SK-N-MC (cell line): Measurements from ENCODE around the gene PAPSS1.

Source experiments
- EZH2 ChIP-seq: fragments of 200-600 bp; sonication (generic); IDR thresholded peaks from one replicate; pipeline ENCODE4 v1.6.1; 2017; ENCODE audit warnings: antibody characterized with exemption
- POLR2AphosphoS5 ChIP-seq: IDR thresholded peaks from 2 replicates; pipeline ENCODE4 v1.6.1; 2012; ENCODE audit warnings: mild to moderate bottlenecking, low read depth, low read length, borderline replicate concordance

- TF ChIP-seq POLR2AphosphoS5 (no peak), EZH2 (no peak)
Measured at GRCh38 chr4:107618656-107619055, 101.4 kb downstream of the PAPSS1 start.
